Gastrocnemius medialis (tissue), 4 donors: ENCODE measurements around the gene FGD5.

Experiments
- POLR2A ChIP-seq, 2 donors: fragments of 450-650 bp; IDR thresholded peaks; one replicate each; pipeline ENCODE4 v1.6.1; 2017; ENCODE audit warnings: antibody characterized with exemption in 2 of 2, mild to moderate bottlenecking in 2 of 2, moderate library complexity in 2 of 2
- TF ChIP-seq, protein P1 (sequence below), 5 experiments: fragments of 450-650 bp in 3 of 5; fragments of 200-600 bp in 2 of 5; sonication (generic) in 2 of 5; IDR thresholded peaks in 4 of 5; conservative IDR thresholded peaks in 1 of 5; 1 replicate in 4 of 5; 2 replicates in 1 of 5; pipeline ENCODE4 v1.5.1; 2016 to 2019; ENCODE audit warnings: antibody characterized with exemption in 5 of 5, mild to moderate bottlenecking in 3 of 5, moderate library complexity in 3 of 5

- no peak for TF ChIP-seq POLR2A (IDR thresholded peaks at IDR 0.05)
- TF ChIP-seq, protein P1, sequence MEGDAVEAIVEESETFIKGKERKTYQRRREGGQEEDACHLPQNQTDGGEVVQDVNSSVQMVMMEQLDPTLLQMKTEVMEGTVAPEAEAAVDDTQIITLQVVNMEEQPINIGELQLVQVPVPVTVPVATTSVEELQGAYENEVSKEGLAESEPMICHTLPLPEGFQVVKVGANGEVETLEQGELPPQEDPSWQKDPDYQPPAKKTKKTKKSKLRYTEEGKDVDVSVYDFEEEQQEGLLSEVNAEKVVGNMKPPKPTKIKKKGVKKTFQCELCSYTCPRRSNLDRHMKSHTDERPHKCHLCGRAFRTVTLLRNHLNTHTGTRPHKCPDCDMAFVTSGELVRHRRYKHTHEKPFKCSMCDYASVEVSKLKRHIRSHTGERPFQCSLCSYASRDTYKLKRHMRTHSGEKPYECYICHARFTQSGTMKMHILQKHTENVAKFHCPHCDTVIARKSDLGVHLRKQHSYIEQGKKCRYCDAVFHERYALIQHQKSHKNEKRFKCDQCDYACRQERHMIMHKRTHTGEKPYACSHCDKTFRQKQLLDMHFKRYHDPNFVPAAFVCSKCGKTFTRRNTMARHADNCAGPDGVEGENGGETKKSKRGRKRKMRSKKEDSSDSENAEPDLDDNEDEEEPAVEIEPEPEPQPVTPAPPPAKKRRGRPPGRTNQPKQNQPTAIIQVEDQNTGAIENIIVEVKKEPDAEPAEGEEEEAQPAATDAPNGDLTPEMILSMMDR (IDR thresholded peaks at IDR 0.05 in 4 of 5, conservative IDR thresholded peaks at IDR 0.05 in 1 of 5): no peak
These were observed 43.8 kb upstream of the FGD5 start for GRCh38 chr3:14775011-14775410.
